SK-N-SH treated with all-trans-retinoic acid at 6 μM for 48 hours (cell line): ENCODE data around the gene NFASC.

ENCODE experiments used
- ARNTL ChIP-seq: fragments of 450-650 bp; formaldehyde crosslinking; IDR thresholded peaks from 2 replicates; pipeline ENCODE4 v1.5.0; 2020; ENCODE audit warnings: low read depth, mild to moderate bottlenecking, moderate library complexity, borderline replicate concordance
- CREB5 ChIP-seq: fragments of 250-450 bp; sonication (Bioruptor Pico); IDR thresholded peaks from 2 replicates; pipeline ENCODE4 v1.5.1; 2020; ENCODE audit warnings: low read depth, mild to moderate bottlenecking, moderate library complexity
- CSRNP3 ChIP-seq: fragments of 250-450 bp; sonication (Bioruptor Pico); IDR thresholded peaks from 2 replicates; pipeline ENCODE4 v1.5.1; 2021; ENCODE audit warnings: mild to moderate bottlenecking, moderate library complexity
- PATZ1 ChIP-seq: fragments of 250-450 bp; sonication (Bioruptor Pico); IDR thresholded peaks from 2 replicates; pipeline ENCODE4 v1.8.0; 2020; ENCODE audit warnings: mild to moderate bottlenecking, moderate library complexity, borderline replicate concordance
- POU6F1 ChIP-seq: fragments of 250-450 bp; sonication (Bioruptor Pico); IDR thresholded peaks from 2 replicates; pipeline ENCODE4 v1.8.0; 2021; ENCODE audit warnings: low read depth, mild to moderate bottlenecking, moderate library complexity, borderline replicate concordance
- TCF4 ChIP-seq: fragments of 250-450 bp; sonication (Bioruptor Pico); IDR thresholded peaks from 2 replicates; pipeline ENCODE4 v1.8.0; 2021; ENCODE audit warnings: mild to moderate bottlenecking, moderate library complexity, borderline replicate concordance
- TSHZ2 ChIP-seq: fragments of 250-450 bp; sonication (Bioruptor Pico); IDR thresholded peaks from 2 replicates; pipeline ENCODE4 v1.5.0; 2020; ENCODE audit warnings: mild to moderate bottlenecking, moderate library complexity
- ZFP3 ChIP-seq: fragments of 250-450 bp; sonication (Bioruptor Pico); IDR thresholded peaks from 2 replicates; pipeline ENCODE4 v1.5.0; 2020; ENCODE audit warnings: mild to moderate bottlenecking, moderate library complexity
- ZFP30 ChIP-seq: fragments of 450-650 bp; formaldehyde crosslinking; IDR thresholded peaks from 2 replicates; pipeline ENCODE4 v1.5.0; 2022; ENCODE audit warnings: mild to moderate bottlenecking, moderate library complexity
- ZNF565 ChIP-seq: fragments of 450-650 bp; formaldehyde crosslinking; conservative IDR thresholded peaks from 2 replicates; pipeline ENCODE4 v1.5.0; 2020; ENCODE audit warnings: low read depth, mild to moderate bottlenecking, moderate library complexity
- ZNF70 ChIP-seq: fragments of 450-650 bp; formaldehyde crosslinking; IDR thresholded peaks from 2 replicates; pipeline ENCODE4 v1.5.0; 2020; ENCODE audit warnings: mild to moderate bottlenecking, moderate library complexity

GRCh38 chr1:205037539-205037938 lies 166.9 kb downstream of the NFASC start:
- TF ChIP-seq CSRNP3 (CRISPR knock-in tag) (no peak), ZFP3 (CRISPR knock-in tag) (no peak), PATZ1 (no peak), TSHZ2 (CRISPR knock-in tag) (no peak), ZNF565 (CRISPR knock-in tag) (no peak), ZNF70 (CRISPR knock-in tag) (no peak), CREB5 (CRISPR knock-in tag) (no peak), TCF4 (no peak), ZFP30 (CRISPR knock-in tag) (no peak), ARNTL (CRISPR knock-in tag) (no peak), POU6F1 (CRISPR knock-in tag) (no peak)
